Measurements from ENCODE around the gene NUDT13. TPM values are rescaled to one million over a fixed set of nuclear protein-coding genes. Genes with fewer than 3 reads are reported as not detected.
A peak's percentile ranks its signal among the peaks of the same experiment; 100 is the strongest.

Gene NUDT13
- total RNA-seq, result 1 to 10 TPM in 1 of 2 donors, under 1 TPM in 1; 0.18 to 1.2 TPM

DNA sequence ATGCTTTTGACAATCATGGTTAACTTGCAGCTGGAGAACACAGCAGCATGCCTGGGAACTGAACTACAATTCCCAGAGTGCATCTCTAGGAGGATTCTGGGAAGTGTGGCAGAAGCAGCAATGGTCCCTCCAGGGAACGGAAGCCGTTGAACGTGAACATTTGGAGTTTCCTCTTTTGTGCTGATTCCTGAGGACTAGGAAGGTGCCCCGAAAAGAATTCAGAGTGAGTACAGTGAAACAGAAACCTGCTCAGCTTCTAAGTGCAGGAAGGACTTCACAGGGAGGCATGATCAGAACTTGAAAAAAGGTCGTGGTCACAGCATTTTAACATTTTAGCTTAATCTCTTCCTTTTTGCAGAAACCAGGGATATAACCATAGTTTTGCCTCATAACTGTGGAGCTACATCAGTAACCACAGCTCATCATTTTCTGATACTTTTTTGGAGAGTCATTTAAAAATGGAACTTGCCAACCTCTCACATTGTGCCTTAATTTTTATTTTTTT, at the start of gene NUDT13:
TSS of gene NUDT13 (plus strand) at position 111 of the 505 bp plus-strand sequence. CDS start 3,911 bp downstream, outside the sequence.
- peak in 1 of 2 donors; percentile 17 for DNase-seq (ENCODE audit: low spot score in 2 of 2)
- peaks cover 22 to 24% of the 10 kb centered on the region in 2 donors for H3K36me3 Mint-ChIP-seq
- peak within 1 kb of the TSS; percentile 85 to 94 for H3K27ac Mint-ChIP-seq
- peaks cover 3 to 8% of the 10 kb centered on the region in 2 donors for H3K9me3 Mint-ChIP-seq
- ATAC-seq, result peak; percentile 66 to 86

DNA sequence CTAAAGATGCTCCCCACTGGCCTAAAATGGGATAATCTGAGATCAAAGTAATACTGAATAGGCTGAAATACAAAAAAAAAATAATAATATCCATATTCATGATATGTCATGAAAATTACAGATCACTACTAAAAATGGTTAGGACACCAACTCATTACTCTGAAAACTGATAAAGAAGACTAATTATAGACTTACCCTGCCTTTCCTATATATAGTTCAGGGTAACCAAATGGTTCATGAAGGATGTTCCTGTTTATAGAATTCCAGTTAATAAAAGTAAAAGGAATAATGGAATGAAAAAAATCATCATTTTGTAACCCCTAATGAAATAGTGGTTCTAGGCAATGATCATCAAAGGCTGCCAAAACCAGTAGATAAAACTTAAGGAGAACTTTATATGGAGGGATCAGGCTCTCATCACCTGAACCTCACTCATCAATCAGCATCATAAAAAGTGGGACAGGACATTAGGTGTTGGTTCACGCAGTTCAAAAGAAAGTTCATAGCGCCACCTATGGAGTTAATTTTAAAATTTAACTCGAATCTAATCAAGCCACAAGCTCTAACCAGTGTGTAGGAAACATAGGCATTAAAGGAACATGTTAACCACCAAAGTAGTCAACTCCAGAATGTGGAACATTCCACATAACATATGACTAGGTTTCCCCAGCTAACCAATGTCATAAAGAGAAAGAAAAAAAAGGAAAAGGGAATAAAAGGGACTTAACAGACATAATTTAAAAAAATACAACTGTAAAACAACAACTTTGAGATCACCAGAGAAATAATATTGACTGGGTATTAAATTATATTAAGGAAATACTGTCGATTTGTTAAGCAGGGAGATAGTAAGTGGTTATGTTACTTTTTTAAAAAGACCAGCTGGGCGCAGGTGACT, 49.3 kb upstream of the NUDT13 start:
- DNase-seq (ENCODE audit: low spot score in 2 of 2) (no peak), ATAC-seq (peak; percentile 63 to 74)
- no peaks in the 10 kb centered on the region for H3K9me3 Mint-ChIP-seq
- peak overlapping the region in 1 of 2 donors; percentile 51 for H3K27ac Mint-ChIP-seq
- peaks cover 0 to 17% of the 10 kb centered on the region in 2 donors for H3K36me3 Mint-ChIP-seq

DNA sequence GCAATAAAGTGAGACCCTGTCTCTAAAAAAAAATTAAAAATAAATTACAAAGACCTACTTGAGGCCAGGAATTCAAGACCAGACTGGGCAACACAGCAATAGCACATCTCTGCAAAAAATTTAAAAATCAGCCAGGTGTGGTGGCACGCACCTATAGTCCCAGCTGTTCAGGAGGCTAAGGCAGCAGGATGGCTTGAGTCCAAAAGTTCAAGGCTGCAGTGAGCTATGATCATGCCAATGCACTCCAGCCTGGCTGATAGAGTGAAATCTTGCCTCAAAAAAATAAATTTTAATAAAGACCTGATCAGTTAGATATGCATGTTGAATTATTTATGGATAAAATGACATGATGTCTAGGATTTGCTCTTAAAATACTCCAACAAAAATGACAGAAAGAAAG, 48.5 kb upstream of the NUDT13 start:
- Mint-ChIP-seq H3K27ac (no peak overlapping the region), H3K36me3 (peaks cover 0 to 17% of the 10 kb centered on the region in 2 donors), H3K9me3 (no peaks in the 10 kb centered on the region)
- DNase-seq (ENCODE audit: low spot score in 2 of 2) (no peak), ATAC-seq (peak in 1 of 2 donors; percentile 13)

- no peak for ATAC-seq
- Mint-ChIP-seq H3K36me3 (peaks cover 0 to 19% of the 10 kb centered on the region in 2 donors), H3K9me3 (no peaks in the 10 kb centered on the region), H3K27ac (no peak overlapping the region)
- no peak for DNase-seq (ENCODE audit: low spot score in 2 of 2)
Measured at GRCh38 chr10:73065441-73065840, 44.8 kb upstream of the NUDT13 start.

DNA sequence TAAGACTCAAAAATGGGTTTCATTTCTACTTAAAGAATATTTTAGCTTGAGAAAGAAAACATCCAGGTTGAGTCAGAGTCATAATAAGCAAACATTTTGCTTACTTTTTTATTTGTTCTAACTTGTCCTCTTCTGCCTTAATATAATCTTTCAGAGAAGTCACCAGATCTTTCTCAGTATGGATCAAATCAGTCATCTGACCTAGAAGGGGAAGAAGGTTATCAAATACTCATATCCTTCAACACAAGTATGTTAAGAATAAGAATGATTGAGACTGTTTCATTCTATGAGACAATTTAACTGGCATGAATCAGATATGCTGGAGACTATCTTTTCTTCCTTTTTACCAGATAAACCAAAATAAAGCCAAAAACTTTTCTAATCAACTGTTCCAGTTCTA, 36.6 kb upstream of the NUDT13 start:
- H3K36me3 Mint-ChIP-seq, result peaks cover 0 to 16% of the 10 kb centered on the region in 2 donors
- no peaks in the 10 kb centered on the region for H3K9me3 Mint-ChIP-seq
- H3K27ac Mint-ChIP-seq, result peak overlapping the region in 1 of 2 donors; percentile 84
- DNase-seq (ENCODE audit: low spot score in 2 of 2) (no peak), ATAC-seq (peak in 1 of 2 donors; percentile 16)

- Mint-ChIP-seq H3K36me3 (peaks cover 0 to 16% of the 10 kb centered on the region in 2 donors), H3K9me3 (no peaks in the 10 kb centered on the region), H3K27ac (no peak overlapping the region)
- no peak for DNase-seq (ENCODE audit: low spot score in 2 of 2)
- ATAC-seq, result no peak
Measured at GRCh38 chr10:73075829-73076228, 34.4 kb upstream of the NUDT13 start.

GRCh38 chr10:73076360-73077183, 33.7 kb upstream of the NUDT13 start:
- H3K27ac Mint-ChIP-seq, result peak overlapping the region; percentile 26 to 52
- DNase-seq (ENCODE audit: low spot score in 2 of 2) (no peak), ATAC-seq (peak; percentile 29 to 63)
- peaks cover 0 to 16% of the 10 kb centered on the region in 2 donors for H3K36me3 Mint-ChIP-seq
- H3K9me3 Mint-ChIP-seq, result no peaks in the 10 kb centered on the region

- Mint-ChIP-seq H3K27ac (no peak overlapping the region), H3K36me3 (no peaks in the 10 kb centered on the region), H3K9me3 (no peaks in the 10 kb centered on the region)
- ATAC-seq (peak in 1 of 2 donors; percentile 55), DNase-seq (ENCODE audit: low spot score in 2 of 2) (no peak)
Measured at GRCh38 chr10:73079779-73080541, 30.3 kb upstream of the NUDT13 start.

DNA sequence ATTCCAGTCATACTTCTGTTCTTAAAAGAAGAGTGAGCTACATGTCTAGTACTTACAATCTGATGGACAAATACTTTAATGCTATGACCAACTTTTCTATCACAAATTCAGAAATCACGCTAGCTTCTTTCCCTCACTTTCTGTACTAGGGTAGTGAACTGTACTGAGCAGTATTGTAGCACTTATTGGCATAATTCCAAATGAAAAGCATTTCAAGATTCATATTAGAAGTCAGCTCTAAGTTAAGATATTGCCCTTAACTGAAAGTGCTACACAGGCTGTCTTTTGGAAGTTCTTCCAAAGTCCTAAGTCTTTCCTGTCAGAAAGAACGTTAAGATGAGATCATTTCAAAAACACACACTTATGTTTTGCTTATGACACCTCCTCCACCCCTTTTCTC, 27.0 kb upstream of the NUDT13 start:
- ATAC-seq (no peak), DNase-seq (ENCODE audit: low spot score in 2 of 2) (no peak)
- no peak overlapping the region for H3K27ac Mint-ChIP-seq
- H3K9me3 Mint-ChIP-seq, result no peaks in the 10 kb centered on the region
- no peaks in the 10 kb centered on the region for H3K36me3 Mint-ChIP-seq

- no peak for ATAC-seq
Measured at GRCh38 chr10:73084209-73084608, 26.0 kb upstream of the NUDT13 start.

DNA sequence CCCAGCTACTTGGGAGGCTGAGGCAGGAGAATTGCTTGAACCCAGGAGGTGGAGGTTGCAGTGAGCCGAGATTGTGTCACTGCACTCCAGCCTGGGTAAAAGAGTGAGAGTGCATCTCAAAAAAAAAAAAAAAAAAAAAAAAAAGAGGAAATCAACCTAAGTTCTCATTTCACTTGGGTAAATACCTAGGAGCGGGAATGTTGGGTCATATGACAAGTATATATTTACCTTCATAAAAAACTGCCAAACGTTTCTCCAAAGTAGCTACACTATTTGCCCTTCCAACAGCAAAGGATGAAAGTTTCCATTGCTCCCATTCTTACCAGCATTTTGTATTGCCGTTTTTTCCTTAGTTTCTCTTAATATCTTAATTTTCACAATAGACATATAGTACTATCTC, 23.4 kb upstream of the NUDT13 start:
- ATAC-seq (no peak), DNase-seq (ENCODE audit: low spot score in 2 of 2) (no peak)
- Mint-ChIP-seq H3K27ac (no peak overlapping the region), H3K36me3 (peaks cover 0 to 3% of the 10 kb centered on the region in 2 donors), H3K9me3 (no peaks in the 10 kb centered on the region)

More at GRCh38 chr10:73084209-73084608, 26.0 kb upstream of the NUDT13 start:
- H3K9me3 Mint-ChIP-seq, result no peaks in the 10 kb centered on the region
- DNase-seq (ENCODE audit: low spot score in 2 of 2), result no peak
- no peaks in the 10 kb centered on the region for H3K36me3 Mint-ChIP-seq
- no peak overlapping the region for H3K27ac Mint-ChIP-seq

- no peak for DNase-seq (ENCODE audit: low spot score in 2 of 2)
- ATAC-seq, result no peak
- Mint-ChIP-seq H3K27ac (no peak overlapping the region), H3K36me3 (peaks cover 0 to 6% of the 10 kb centered on the region in 2 donors), H3K9me3 (no peaks in the 10 kb centered on the region)
Measured at GRCh38 chr10:73088304-73088703, 22.0 kb upstream of the NUDT13 start.

DNA sequence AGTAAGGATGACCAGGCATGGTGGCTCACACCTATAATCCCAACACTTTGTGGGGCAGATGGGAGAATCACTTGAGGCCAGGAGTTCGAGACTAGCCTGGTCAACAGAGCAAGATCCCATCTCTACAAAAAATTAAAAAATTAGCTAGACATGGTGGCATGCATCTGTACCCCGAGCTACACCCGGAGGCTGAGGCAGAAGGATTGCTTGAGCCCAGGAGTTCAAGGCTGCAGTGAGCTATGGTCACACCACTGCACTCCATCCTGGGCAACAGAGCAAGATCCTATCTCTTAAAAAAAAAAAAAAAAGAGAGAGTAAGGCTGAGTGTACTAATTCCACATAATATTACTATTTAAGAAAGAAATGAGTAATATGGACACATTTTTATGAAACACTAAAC, 17.4 kb upstream of the NUDT13 start:
- ATAC-seq (no peak), DNase-seq (ENCODE audit: low spot score in 2 of 2) (no peak)
- H3K9me3 Mint-ChIP-seq, result no peaks in the 10 kb centered on the region
- H3K27ac Mint-ChIP-seq, result no peak overlapping the region
- H3K36me3 Mint-ChIP-seq, result peaks cover 0 to 15% of the 10 kb centered on the region in 2 donors

- Mint-ChIP-seq H3K27ac (peak overlapping the region in 1 of 2 donors; percentile 96), H3K9me3 (no peaks in the 10 kb centered on the region), H3K36me3 (peaks cover 0 to 15% of the 10 kb centered on the region in 2 donors)
- ATAC-seq (no peak), DNase-seq (ENCODE audit: low spot score in 2 of 2) (no peak)
Measured at GRCh38 chr10:73093922-73094850, 16.1 kb upstream of the NUDT13 start.

DNA sequence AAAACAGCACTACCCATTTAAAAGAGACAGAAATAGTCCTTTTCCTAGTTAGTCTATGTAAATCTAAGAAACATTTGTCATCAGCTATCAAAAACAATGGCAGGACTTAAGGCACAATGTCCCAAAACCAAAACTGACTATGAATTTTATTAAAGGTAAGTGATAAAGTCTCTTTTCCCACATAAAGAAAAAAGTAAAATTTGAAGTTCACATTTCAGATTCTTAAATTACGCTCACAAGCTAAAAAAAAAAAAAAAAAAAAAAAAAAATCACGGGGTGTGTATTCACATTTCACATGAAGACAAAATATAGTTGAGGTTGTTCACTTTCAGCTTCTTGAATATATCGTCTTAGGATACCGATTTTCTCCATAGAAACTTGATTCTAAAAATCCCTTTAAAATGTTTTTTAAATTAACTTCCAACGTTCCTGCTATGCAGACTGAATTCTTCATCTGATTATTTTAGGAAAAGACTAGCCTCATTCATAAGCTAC, 15.2 kb upstream of the NUDT13 start:
- H3K9me3 Mint-ChIP-seq, result no peaks in the 10 kb centered on the region
- H3K27ac Mint-ChIP-seq, result peak overlapping the region; percentile 96 to 99
- peaks cover 0 to 15% of the 10 kb centered on the region in 2 donors for H3K36me3 Mint-ChIP-seq

More for the DNA sequence above, 15.2 kb upstream of the NUDT13 start:
- no peak for ATAC-seq
- no peak for DNase-seq (ENCODE audit: low spot score in 2 of 2)
